22Rv1 (cell line): ENCODE data around the gene GPR25.

Source experiments
- CTCF ChIP-seq: fragments of 450-650 bp; IDR thresholded peaks from 2 replicates; pipeline ENCODE4 v1.5.1; 2017; ENCODE audit warnings: mild to moderate bottlenecking
- ZFX ChIP-seq: fragments of 450-650 bp; IDR thresholded peaks from 2 replicates; pipeline ENCODE4 v1.6.1; 2017; ENCODE audit warnings: antibody characterized with exemption, borderline replicate concordance

DNA sequence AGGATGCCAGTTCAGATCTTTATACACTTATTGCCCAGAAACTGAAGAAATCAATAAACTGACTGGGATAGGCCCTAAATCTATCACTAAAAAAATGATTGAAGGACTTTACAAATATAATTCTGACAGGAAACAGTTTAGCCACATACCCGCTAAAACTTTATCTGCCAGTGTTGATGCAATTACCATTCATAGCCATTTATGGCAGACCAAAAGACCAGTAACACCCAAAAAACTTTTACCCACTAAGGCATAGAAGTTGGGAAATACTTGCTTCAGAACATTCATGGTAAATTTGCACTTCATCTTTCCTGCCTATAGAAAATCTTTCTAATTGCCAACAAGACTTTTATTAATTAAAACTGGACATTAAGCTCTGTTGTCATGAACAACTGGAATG is 15.0 kb upstream of the GPR25 start:
- TF ChIP-seq CTCF = no peak
- TF ChIP-seq ZFX = no peak
